Activated CD8-positive, alpha-beta T cell treated with anti-CD3 and anti-CD28 coated beads for 36 hours (primary cell): ENCODE data around the gene PRTN3. TPM values are rescaled to one million over a fixed set of nuclear protein-coding genes. Genes with fewer than 3 reads are reported as not detected.
"Not testable (repeated sequence)": the region's sequence is repeated elsewhere in the genome, so short reads cannot be mapped to it uniquely, and the experiment has no call there.

Experiments
- ATAC-seq: fragments of 200-7000 bp; cut with Tn5 transposase; one replicate; pipeline ENCODE4 v1.10.0; 2021; ENCODE audit warnings: mild to moderate bottlenecking, moderate library complexity
- CTCF ChIA-PET: fragments of 350-600 bp; sonication (Branson Sonifier 250); formaldehyde crosslinking; loops from one replicate; lab custom pipeline; 2021; ENCODE audit warnings: antibody characterized with exemption; lab: Charles Lee
- POLR2A ChIA-PET: fragments of 350-600 bp; sonication (Branson Sonifier 250); formaldehyde crosslinking; loops from one replicate; lab custom pipeline; 2021; ENCODE audit warnings: antibody characterized with exemption; lab: Charles Lee
- DNase-seq: peaks from one replicate; pipeline ENCODE4 v3.0.0-alpha.2; 2020
- H3K27ac Mint-ChIP-seq: one replicate; pipeline ENCODE4 v1.8.0; 2021; ENCODE audit warnings: mild to moderate bottlenecking, mixed read lengths
- H3K27me3 Mint-ChIP-seq: one replicate; pipeline ENCODE4 v1.8.0; 2021; ENCODE audit warnings: mixed read lengths
- H3K36me3 Mint-ChIP-seq: one replicate; pipeline ENCODE4 v1.8.0; 2021; ENCODE audit warnings: low read depth, mixed read lengths
- H3K4me1 Mint-ChIP-seq: one replicate; pipeline ENCODE4 v1.8.0; 2021; ENCODE audit warnings: low read depth, mixed read lengths
- H3K4me3 Mint-ChIP-seq: one replicate; pipeline ENCODE4 v1.8.0; 2021; ENCODE audit warnings: mild to moderate bottlenecking, moderate library complexity, mixed read lengths
- H3K9me3 Mint-ChIP-seq: one replicate; pipeline ENCODE4 v1.8.0; 2021; ENCODE audit warnings: mixed read lengths
- intact Hi-C: fragments of 100-400 bp; cut with micrococcal nuclease; formaldehyde crosslinking; loops from one replicate; pipeline ENCODE4 v1.10.0; 2022
- total RNA-seq, 2 experiments: library from RNA; stranded (reverse); gene quantifications; one replicate each; pipeline ENCODE4 v1.2.3, GENCODE V29; 2021
- TF ChIP-seq, protein P1 (sequence below): fragments of 200-600 bp; IDR thresholded peaks from one replicate; pipeline ENCODE4 v1.8.0; 2022; ENCODE audit warnings: antibody characterized with exemption, mild to moderate bottlenecking

PRTN3 gene
- total RNA-seq, 2 experiments from 2014 or later = not detected

- DNase-seq (no peak), ATAC-seq (no peak)
- CTCF ChIA-PET = no interaction called here
- H3K27me3 Mint-ChIP-seq = peaks cover 3% of the 10 kb centered on the region
- TF ChIP-seq, protein P1, sequence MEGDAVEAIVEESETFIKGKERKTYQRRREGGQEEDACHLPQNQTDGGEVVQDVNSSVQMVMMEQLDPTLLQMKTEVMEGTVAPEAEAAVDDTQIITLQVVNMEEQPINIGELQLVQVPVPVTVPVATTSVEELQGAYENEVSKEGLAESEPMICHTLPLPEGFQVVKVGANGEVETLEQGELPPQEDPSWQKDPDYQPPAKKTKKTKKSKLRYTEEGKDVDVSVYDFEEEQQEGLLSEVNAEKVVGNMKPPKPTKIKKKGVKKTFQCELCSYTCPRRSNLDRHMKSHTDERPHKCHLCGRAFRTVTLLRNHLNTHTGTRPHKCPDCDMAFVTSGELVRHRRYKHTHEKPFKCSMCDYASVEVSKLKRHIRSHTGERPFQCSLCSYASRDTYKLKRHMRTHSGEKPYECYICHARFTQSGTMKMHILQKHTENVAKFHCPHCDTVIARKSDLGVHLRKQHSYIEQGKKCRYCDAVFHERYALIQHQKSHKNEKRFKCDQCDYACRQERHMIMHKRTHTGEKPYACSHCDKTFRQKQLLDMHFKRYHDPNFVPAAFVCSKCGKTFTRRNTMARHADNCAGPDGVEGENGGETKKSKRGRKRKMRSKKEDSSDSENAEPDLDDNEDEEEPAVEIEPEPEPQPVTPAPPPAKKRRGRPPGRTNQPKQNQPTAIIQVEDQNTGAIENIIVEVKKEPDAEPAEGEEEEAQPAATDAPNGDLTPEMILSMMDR = no peak
- no peak overlapping the region for H3K27ac Mint-ChIP-seq
- H3K36me3 Mint-ChIP-seq = no peaks in the 10 kb centered on the region
- no peaks in the 10 kb centered on the region for H3K9me3 Mint-ChIP-seq
- H3K4me1 Mint-ChIP-seq = no peaks in the 10 kb centered on the region
- POLR2A ChIA-PET = no interaction called here
- intact Hi-C loops = no loop called here
- H3K4me3 Mint-ChIP-seq = no peak overlapping the region
Observed at GRCh38 chr19:829129-829758, 11.6 kb upstream of the PRTN3 start.

DNA sequence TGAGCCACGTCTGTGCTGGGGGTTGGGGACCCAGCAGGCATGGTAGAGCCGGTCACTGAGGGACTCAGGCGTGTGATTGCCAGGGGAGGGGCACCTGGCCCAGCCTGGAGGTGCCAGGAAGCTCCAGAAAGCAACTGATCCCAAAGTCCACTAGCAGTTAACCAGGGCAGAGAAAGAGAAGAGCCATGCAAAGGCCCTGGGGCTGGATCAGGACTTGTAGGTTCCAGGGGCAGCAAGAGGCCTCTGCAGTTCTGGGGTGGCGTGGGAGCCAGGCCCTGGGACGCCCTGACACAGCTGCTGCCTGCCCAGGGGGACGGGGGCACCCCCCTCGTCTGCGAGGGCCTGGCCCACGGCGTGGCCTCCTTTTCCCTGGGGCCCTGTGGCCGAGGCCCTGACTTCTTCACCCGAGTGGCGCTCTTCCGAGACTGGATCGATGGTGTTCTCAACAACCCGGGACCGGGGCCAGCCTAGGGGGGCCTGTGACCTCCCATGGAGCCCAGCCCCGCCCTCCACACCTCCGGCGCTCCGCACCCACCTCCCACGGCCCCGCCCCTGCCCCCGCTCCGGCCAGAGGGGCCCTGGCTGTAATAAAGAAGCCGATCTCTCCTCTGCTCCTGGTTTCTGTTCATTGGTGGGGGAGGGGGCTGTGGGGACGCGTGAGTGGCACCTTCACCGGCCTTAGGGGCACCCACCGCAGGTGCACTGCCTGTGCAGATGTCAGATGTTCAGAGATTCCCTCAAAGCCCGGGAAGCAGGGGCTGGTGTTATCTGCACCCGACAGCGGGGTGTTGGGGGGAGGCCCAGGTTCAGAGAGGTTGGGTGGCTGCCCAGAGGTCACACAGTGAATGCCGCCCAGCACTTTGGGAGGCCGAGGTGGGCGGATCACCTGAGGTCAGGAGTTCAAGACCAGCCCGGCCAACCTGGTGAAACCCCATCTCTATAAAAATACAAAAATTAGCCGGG lies 9.1 kb upstream of the PRTN3 start:
- POLR2A ChIA-PET = no interaction called here
- peaks cover 2% of the 10 kb centered on the region for H3K4me1 Mint-ChIP-seq
- DNase-seq (no peak), ATAC-seq (no peak)
- no peak overlapping the region for H3K27ac Mint-ChIP-seq
- CTCF ChIA-PET = interaction anchor here (0.6 kb wide), 1 partner anchor 61 kb away, joined by 3 read pairs; no protein-coding TSS in a partner anchor
- TF ChIP-seq, protein P1 = no peak
- H3K9me3 Mint-ChIP-seq = no peaks in the 10 kb centered on the region
- H3K36me3 Mint-ChIP-seq = no peaks in the 10 kb centered on the region
- intact Hi-C loops = no loop called here
- H3K27me3 Mint-ChIP-seq = peaks cover 4% of the 10 kb centered on the region
- no peak overlapping the region for H3K4me3 Mint-ChIP-seq

DNA sequence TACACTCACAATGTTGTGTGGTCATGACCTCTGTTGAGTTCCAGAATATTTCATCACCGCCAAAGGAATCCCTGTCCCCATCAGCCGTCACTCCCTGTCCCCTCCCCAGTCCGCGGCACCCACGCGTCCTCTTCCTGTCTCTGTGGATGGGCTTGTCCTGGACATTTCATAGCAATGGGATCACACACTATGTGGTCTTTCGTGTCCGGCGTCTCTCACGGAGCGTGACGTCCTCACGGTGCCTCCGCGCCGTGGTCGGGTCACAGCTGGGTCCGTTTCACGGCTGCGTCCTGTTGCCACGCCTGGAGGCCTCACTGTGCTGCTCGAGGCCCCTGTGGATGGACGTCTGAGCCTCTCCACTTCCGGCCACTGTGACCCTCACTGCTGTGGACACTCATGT lies 6.6 kb upstream of the PRTN3 start:
- peaks cover 8% of the 10 kb centered on the region for H3K27me3 Mint-ChIP-seq
- TF ChIP-seq, protein P1 = no peak
- intact Hi-C loops = no loop called here
- no peaks in the 10 kb centered on the region for H3K36me3 Mint-ChIP-seq
- peaks cover 2% of the 10 kb centered on the region for H3K4me1 Mint-ChIP-seq
- CTCF ChIA-PET = no interaction called here
- no peaks in the 10 kb centered on the region for H3K9me3 Mint-ChIP-seq
- ATAC-seq (no peak), DNase-seq (no peak)
- POLR2A ChIA-PET = no interaction called here
- H3K27ac Mint-ChIP-seq = no peak overlapping the region
- no peak overlapping the region for H3K4me3 Mint-ChIP-seq

DNA sequence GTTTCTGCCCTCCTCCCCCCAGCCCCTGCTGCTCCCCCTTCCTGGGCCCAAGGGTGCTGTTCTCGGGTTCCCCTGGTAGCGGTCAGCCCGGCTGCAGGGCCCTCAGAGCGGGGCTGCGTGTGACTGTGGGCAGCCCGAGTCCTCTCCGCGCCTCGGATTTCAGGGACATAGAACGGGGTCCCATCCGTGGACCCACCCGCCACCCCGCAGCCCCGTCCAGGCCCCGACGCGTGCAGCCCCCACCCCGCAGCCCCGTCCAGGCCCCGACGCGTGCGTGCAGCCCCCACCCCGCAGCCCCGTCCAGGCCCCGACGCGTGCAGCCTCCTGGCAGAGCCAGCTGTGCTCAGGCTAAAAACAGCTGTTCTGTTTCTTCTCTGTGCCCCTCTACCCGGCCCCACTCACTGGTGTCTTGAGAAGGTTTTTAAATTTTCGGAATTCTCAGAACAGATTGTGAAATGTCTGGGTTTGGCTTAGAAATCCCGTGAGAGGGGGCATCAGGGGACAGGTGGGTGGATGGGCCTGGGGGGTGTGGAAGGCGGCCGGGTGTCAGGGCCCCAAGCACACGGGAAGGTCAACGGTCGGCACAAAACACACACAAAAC lies 5.5 kb upstream of the PRTN3 start:
- Mint-ChIP-seq H3K36me3 (no peaks in the 10 kb centered on the region), H3K27me3 (peaks cover 8% of the 10 kb centered on the region), H3K4me3 (no peak overlapping the region), H3K27ac (no peak overlapping the region), H3K9me3 (no peaks in the 10 kb centered on the region), H3K4me1 (peaks cover 2% of the 10 kb centered on the region)
- TF ChIP-seq, protein P1 = no peak
- CTCF ChIA-PET = no interaction called here
- POLR2A ChIA-PET = no interaction called here
- ATAC-seq (no peak), DNase-seq (no peak)
- intact Hi-C loops = no loop called here

- intact Hi-C loops, H3K4me3 Mint-ChIP-seq, CTCF ChIA-PET, H3K4me1 Mint-ChIP-seq, ATAC-seq, DNase-seq, H3K27ac Mint-ChIP-seq, H3K36me3 Mint-ChIP-seq, H3K9me3 Mint-ChIP-seq: not testable (repeated sequence)
- POLR2A ChIA-PET = interaction anchor here (0.6 kb wide), 1 partner anchor 40 kb away, joined by 3 read pairs; no protein-coding TSS in a partner anchor
- H3K27me3 Mint-ChIP-seq = peaks cover 29% of the 10 kb centered on the region
Observed at GRCh38 chr19:842802-843179, 2.0 kb downstream of the PRTN3 start.
